HG03565 (cell line): Measurements from ENCODE around the gene ZBTB7C.

Experiments used
- ATAC-seq: cut with Tn5 transposase; IDR thresholded peaks from one replicate; pipeline ENCODE4 v1.9.1; 2021; ENCODE audit warnings: mild to moderate bottlenecking, moderate library complexity; ENCODE audit not compliant: unreplicated experiment

The ZBTB7C gene

DNA sequence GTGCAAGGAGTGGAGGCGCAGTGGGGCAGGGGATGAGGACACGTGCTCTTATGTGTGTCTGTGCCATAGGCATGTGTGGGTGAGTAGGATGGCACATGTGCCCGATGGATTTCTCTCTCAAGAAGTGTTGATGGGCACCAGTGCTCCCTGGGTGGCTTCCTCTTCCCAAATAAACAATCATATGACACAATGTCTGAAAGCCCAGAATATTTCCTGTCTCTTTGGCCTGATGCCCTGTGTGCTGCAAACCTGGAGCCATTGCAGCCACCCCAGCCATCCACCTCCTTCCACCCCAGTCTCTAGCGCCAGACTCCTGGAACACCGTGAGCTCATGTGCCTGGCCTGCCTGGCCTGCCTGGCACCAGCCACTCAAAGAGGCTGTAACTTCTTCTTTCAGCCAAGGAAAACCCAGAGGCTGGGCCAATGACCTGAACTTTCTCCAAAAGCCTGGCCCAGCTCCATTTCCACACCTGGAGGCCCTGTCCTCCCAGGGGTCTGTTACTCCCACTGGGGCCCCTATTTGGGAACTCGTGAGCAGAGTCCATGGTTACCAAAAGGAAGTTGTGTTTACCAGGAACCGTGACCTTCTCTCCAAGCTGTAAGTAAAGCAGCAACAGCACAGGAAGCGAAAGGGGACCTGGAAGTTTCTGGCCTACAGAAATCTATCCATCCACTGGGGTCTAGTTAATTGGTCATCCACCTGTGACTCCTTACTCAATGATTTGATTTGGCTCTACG is 9.5 kb upstream of the ZBTB7C start:
- no peak for ATAC-seq

DNA sequence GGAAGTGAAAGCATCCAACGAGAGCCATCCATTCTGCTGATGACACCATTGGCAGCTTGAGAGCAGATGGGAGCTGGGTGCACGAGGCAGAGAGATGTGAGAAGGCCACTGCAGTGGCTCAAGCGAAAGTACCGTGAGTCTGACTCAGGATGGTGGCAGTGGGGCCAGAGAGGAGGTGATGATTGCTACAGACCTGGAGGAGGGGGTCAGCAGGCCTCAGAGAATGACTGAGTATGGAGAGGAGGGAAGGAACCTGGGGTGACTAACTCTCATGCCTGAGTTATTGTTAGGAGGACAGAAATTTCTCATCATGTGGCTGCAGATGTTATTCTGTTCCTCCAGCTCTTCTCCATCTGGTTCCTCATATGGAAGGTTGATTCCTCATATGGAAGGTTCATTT is 8.8 kb upstream of the ZBTB7C start:
- ATAC-seq, result no peak

DNA sequence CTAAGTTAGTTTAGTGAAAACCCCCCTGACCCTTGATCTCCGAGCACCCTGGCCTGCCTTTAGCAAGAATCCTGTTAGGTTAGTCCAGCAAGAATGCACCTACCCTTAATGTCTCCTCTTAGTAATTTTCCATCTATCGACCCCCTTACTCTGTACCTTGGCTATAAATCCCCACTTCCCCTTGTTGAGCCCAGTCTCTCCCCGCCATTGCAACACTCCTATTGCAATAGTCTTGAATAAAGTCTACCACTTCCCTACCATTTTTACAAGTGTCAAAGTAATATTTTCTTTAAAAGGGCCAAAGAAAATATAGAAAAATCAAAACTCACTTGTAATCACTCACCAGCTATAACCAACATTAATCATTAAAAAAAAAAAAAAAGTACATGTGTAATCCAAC is 4.2 kb upstream of the ZBTB7C start:
- ATAC-seq, result no peak

DNA sequence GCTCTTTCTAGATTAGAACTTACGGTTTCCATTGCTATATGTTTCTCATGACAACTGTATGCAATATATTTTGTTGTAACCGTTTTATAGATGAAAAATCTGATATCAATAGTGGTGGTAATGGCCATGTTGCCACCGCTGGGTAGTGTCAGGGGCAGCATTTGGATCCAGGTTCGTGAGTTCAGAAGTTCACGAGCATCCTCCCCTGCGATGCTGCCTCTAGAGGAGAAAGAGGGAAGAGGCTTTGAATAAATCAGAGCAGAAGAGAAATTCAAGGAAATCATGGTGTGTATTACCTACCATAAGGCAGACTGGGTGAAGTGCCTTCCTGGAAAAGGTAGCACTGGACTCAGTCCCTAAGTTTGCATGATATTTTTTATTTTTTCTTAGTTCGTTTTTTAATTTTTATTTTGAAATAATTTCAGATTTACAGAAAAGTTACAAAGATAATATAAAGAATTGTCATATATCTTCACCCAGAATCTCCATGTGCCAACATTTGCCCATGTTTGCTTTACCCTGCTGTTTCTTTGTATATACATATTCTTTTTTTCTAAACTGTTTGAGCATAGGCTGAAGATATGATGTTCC is 3.3 kb upstream of the ZBTB7C start:
- ATAC-seq, result no peak

DNA sequence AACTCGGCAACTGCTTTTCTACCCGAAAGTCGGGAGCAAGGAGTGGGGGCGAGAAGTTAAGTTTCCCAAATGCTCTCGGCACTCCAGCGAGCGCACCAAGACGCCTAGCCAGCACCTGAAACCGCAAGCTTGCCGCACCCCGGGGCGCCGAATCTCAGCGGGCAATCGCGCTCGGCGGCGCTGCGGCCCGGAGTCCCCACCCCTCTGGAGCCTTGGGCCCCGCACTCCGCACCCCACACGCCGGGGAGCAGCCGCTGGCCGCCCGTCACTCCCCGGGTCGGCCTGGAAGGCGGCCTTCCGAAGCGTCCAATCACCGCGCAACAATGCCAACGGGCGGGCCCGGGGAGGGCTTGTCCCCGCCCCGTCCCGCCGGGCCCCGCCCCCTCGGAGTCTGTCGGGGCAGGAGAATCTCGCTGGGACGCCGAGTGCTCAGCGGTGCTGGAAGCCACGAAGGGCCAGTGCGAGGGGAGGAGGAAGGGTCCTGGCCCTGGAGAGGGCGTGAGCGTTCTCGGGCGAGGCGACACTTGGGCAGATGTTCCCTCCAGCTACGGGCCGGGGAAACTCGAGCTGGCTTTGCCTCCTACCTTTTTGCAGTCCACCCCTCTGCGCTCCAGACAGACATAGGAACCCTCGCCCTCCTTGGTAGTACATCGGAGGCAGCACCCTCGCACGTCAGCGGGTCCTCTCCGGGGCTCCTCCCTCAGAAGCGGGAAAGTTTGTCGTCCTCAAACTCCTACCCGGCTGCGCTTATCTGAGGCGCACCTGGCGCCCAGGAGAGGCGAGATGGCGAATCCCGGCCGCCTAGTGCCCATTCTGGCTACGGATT is 1.1 kb upstream of the ZBTB7C start:
- peak; percentile 93 for ATAC-seq

- no peak for ATAC-seq
Observed at GRCh38 chr18:48409591-48410094, 460 bp upstream of the ZBTB7C start.

GRCh38 chr18:48408111-48408726 is 964 bp downstream of the ZBTB7C start:
- no peak for ATAC-seq

DNA sequence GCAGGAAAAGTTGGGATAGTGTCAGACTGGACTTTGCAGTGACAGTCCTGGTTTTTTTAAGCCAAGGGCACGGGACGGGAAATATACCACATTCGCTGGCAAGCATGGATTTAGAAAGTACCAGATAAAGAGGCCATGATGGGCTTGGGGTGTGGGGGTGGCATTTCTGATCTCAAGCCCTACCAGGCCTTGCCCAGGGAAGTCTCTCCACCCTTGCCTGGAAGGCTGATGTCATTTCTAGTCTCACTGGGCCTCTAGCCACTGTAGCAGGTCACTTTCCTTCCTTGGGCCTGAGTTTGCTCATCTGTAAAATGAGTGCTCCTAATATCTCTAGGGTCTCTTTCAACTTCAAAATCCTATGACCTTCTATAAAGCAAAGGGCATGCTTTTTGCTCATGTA is 1.8 kb downstream of the ZBTB7C start:
- no peak for ATAC-seq

DNA sequence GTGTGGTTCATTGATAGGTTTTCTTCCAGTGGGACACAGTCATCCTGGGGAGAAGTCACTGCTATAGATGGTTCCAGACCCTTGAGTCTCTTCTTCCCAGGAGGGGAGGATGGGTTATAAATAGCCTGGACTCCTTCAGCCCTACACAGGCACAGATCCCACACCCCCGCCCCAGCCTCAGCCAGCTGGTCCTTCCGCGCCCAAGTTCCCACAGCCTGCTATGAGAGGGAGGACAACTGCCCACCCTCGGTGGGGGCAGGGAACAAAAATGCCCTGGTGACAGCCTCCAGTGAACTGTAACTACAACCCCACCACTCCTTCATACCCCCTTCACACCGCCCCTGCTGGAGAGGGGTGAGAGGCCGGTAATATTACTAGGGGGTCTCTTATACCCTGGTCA is 3.2 kb downstream of the ZBTB7C start:
- no peak for ATAC-seq

DNA sequence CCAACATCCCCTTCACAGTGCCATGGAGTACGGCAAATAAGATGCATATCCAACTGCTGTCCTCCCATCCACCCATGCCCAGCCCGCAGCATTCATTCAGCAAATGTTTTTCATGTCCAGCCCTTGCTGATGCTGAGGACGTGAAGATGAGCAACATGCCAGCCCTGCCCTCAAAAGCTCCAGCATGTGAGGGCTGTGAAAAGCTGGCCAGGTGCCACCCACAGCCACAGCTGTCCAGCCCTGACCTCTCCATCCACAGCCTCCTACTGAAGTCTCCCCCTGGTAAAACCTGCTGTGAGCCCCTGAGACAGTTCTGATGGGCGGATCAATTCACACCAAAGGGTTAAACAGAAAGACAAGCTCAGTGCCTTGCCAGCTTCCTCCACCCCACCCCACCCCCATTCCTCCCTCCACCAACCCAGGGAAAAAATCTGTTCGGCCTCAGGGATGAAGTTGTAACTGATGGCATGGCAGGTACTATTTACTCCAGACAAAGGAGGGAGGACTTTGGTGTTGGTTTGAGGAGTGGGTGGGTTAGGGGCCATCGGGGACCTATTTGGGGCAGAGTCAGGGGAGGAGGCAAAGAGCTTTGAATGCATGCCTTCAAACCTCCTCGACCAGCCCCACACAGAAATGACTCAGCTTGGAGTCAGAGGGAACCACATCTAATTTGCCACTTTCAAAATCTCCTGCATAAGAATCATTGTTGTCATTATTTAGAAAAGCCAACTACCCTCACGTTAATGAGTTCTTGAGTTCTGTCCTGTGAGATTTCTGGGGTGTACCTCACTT is 4.3 kb downstream of the ZBTB7C start:
- no peak for ATAC-seq

DNA sequence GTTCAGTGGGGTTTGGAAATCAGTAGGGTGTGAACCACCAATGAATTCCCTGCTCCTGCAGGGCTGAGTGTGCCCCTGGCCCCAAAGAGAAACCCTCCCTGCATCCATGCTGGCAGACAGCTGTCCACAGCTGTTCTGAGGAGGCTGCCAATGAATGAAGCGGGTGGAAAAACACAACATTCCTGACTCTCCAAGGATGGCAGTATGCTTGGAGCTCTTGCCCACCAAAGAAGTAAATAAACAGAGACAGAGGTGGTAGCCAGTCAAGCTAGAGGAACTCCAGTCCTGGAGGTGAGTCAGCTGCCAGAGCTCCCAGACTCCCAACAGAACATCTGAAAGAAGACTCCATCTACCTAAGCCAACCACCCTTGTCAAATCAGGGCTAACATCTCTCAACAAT is 6.2 kb downstream of the ZBTB7C start:
- no peak for ATAC-seq

DNA sequence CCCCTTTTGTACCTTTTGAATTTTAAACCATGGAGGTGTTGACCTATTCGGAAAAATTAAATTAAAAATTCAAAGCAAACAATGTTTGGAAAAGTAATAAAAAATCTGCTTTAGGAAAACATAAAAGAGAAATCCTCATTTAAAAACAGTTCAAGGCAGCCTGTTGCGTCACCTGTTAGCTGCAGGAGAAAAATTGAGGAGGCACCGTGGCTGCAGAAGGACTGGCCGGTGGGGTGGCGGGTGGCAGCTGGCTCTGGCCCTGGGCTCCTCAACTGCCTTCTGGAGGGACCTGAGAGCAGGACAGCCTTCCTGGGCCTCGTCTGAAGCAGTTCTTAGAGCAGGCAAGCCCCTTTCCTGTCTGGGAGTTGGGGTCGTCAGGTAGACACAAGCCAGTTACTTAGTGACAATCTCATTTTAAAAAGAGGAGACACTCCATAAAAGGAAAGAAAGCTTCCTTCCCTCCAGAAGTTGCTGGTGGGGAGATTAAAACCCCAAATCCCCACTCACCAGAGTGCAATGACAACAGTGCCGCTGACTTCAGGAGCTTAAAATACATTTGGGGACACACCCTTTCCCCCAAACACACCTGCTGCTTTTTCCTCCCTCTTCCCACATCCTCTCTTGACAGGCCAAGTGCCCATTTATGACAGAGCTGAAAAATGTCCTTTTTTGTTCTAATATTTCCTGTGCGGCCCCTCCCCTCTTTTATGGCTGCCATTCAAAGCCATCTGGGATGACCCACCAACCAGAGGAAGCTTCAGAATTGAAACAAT is 9.7 kb downstream of the ZBTB7C start:
- no peak for ATAC-seq

DNA sequence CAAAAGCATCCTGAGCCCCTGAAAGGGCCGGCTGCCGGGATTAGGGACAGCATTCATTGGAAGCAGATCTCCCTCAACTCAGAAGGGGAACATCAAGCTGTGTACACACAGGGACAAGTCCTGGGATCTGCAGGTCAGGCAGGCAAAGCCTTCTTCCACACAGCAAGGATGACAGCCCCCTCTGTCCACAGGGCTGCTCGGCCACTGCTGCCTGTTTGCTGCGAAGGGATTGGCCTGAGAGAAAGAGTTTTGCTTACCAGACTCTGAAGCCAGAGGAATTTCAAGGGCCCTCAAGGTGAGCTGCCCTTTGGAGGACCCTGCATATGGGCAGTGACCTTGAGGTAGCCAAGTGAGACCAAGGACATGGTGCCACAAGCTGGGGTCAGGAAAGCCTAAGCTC is 11.1 kb downstream of the ZBTB7C start:
- ATAC-seq, result no peak

DNA sequence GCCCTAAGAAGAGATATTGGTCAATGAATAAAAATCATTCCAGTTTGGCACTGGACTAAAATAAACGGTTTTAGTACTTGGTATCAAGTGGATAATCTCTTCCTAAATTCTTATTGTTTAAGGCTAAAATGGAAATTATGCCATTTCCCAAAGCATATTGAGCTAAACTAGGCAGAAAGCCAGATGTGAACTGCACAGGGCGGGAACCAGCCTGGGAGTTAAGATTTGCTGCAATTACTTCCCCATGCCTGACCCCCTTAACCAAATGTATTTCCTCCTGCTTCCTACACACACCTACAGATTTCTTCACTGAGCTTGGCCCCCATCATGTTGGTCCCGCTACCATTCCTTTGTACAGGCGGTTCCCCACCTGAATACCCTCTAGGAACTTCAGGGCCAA is 12.2 kb downstream of the ZBTB7C start:
- no peak for ATAC-seq

DNA sequence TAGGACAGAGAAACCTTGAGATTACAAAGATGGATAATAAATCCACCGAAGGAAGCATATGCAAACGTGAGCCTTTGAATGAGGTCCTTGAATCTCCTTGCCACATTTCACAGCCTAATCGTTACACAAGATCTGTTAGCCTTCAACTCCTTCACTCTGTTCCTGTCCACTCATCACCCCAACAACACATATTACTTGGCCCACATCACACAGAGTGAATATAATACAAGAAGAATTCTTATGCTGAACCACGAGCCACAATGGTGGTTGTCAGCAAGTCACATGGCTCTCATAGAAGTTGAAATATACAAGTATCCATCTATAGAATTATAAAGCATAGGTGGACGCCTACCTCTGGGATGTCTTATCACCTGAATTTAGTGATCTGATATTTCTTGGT is 12.6 kb downstream of the ZBTB7C start:
- ATAC-seq, result no peak

GRCh38 chr18:48395646-48396045 is 13.5 kb downstream of the ZBTB7C start:
- ATAC-seq, result no peak

DNA sequence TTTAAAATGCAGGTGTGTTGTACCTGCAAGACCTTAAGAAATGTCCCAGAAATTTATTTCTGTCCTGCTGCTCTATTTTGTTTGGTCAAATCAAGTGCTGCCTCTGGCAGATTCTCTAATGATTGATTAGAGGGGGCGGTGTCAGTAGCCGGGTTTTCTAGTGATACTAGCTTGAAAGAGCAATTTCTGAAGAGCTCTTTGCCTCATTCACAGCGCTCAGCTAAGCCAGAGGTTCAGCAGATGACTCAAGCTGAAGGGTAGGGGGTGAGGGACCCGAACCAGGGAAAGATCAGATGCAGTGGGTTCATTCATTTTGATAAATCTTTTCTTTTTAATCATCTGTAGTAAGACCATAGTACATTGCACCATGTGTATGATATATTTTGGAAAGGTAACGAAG is 15.0 kb downstream of the ZBTB7C start:
- ATAC-seq, result no peak

DNA sequence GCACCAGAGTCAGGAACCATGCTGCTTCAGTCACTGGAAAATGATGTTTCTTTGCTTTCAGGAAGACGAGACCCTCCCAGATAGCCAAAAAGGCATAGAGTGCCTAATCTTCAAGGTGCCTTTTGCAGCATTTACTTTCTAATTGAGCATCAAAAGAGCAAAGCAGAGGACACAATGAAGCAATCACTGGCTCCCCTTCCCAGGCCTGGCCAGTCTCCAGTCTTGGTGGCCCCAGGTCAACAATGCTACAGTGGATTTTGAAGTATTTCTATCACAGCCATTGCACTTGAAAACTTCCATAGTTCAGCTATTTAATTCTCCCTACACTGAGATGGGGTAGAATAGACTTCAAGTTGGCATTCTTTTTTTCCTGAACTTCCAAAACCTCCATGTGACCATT is 15.4 kb downstream of the ZBTB7C start:
- no peak for ATAC-seq

- ATAC-seq, result no peak
Observed at GRCh38 chr18:48393170-48393569, 16.0 kb downstream of the ZBTB7C start.

- ATAC-seq, result no peak
Observed at GRCh38 chr18:48392268-48392667, 16.9 kb downstream of the ZBTB7C start.
